HG03521 (cell line): ENCODE data around the gene ROR1.

Experiments
- ATAC-seq: cut with Tn5 transposase; IDR thresholded peaks from one replicate; pipeline ENCODE4 v1.9.1; 2021; ENCODE audit warnings: mild to moderate bottlenecking, moderate library complexity; ENCODE audit not compliant: unreplicated experiment

The ROR1 gene

DNA sequence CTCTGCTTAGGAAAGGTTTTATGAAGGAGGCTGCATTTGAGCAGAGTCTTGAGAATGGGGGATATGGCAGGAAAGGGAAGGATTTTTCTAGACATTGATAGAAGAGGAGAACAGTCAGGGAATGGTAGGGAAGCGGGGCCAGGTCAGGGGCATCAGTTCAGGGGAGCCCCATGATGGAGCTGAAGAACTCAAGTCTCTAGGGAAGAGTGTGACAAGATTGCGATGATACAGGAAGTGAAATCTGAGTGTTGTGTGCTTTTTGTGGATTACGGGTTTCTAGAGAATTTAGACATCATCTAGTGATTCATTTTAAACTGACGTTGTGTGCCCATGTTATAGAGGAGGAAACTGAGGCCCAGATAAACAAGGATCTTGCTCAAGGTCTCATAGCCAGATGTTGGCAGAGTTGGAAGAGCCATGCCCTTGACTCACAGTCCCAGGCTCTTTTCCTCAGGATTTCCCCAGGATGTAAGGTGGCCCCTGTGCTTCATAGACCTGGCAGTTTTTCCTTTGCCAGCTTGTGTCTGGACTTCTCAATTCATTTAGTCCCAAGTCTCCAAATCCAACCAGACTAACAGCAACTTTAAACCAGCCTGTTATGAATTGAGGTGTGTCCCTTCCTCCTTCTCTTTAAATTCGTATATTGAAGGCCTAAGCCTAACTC is 130.3 kb downstream of the ROR1 start:
- no peak for ATAC-seq

DNA sequence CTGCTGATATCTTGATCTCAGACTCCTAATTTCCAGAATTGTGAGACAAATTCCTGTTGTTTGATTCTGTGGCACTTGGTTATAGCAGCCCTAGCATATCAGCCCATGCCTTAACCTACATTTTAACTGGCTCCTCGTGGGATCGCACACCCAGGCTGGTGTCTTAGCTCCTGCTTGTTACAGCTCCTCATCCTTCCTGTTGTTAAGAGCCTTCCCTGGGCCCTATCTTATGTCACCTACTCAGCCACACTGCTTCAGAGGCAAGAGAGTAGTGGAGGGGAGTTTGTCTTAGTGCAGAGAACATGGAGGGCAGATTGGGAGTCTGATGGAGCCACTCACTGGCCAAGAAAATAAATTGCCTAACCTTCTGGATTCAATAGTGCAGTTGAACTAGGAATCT is 131.0 kb downstream of the ROR1 start:
- ATAC-seq: no peak

DNA sequence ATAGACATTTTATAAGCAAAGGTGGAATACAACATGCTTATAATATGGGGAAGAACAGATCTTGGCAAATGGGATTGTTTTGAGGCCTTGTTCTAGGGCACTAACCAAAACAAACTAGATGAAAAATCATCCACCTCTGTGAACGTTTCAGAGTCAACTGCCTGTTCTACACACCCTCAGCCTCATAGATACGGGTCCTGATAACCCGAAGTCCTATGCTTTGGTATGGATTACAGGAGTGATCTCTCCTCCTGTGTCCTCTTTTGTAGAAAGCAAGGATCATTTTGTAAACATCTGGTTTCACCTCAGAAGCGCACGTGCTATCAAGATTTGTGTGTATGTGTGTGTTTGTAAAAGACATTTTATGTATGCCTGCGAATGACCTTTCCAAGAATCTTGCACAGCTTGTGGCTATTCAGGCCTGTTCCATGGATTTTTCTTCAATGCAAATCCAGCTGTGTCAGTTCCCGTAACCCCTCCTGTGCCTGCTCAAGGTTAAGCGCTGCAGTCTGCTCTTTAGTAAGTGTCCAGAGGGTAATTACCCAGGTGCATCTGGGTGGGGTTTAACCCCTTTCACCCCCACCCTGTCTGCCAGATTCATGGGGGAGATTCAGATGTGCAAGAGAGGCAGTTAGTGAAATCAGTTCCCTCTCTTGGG is 132.4 kb downstream of the ROR1 start:
- ATAC-seq: no peak

DNA sequence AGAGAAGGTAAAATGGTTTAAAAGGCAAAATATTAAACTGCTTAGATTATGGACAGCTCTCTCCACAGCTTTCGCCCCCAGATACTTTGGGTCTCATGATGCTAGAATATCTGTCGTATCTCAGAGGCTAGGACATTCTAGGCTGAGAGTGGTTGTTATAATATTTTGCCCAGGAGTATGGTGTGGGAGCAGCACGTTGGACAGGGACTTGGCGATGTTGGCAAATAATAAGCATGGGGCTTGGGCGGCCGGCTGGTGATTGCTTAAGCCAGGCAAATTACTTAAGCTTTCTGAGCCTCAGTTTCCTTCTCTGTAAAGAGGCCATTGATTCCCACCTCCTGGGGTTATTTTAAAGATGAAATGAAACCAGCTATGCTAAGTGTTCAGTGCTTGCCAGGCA is 133.2 kb downstream of the ROR1 start:
- no peak for ATAC-seq

DNA sequence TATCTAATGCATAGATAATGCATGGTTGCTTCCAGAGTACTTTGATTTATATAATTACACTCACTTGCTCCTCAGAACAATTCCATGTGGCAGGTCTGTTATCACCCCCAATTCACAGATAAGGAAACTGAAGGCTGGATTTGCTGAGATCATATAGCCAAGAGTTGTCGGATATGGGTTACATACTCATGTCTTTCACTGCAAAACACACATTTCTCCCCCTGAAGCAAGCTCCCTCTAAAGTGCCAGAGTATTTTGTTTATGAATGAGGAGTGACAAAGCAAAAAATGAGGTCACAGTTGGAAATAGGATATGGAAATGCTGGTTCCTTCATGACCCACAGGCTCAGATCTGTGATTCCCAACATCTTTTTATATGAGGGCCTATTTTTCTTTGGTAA is 134.2 kb downstream of the ROR1 start:
- no peak for ATAC-seq

DNA sequence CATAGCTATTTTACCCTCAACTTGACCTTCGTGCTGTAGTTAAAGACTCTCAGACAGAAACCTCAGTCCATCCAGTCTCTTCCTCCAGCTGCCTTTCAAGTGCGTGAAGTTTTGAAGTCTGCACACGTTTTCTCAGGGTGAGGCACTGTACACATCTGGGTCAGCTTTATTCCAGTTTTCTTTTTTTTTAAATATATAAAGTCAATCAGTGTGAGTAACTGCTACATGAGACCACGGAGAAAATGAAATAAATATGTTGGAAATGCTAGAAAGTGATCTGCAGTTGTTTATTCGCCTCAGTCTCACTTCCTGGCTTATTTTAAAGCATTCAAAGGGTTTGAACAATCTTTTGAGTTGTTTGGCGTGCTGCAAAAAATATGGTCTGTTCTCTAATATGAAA is 135.7 kb downstream of the ROR1 start:
- ATAC-seq: no peak

DNA sequence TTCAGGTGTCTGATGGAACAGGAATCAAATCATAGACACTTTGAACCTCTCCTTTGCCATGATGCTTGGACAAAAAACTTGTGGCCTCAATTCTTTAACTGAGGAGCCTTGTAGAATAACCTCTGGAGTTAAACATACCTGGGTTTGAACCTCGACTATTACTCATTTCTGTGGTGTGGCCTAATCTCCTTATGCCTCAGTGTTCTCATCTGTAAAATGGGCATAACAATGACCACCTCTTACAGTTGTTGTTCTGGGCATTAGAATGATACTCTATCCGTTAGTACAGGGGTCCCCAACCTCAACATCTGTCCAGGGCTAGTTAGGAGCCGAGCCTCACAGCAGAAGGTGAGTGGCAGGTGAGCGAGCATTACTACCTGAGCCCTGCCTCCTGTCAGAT is 137.2 kb downstream of the ROR1 start:
- ATAC-seq: no peak

DNA sequence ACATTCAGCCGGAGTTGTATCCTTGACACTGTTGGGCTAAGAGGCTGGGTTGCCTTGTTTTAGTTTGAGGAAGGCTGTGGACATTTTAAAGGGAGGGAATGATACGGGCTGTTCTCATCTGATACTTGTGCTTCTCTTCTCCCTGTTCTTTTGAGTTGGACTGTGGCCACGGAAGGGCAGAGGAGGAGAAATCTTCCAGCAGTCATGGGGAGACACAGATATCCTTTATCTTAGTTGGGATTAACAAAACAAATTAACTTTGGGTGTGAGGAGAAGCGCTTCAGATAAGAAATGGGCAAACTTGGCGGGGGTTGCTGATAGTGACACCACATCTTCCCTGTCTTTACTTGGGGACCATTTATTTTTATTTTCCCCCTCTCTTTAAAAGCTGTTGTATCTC is 138.8 kb downstream of the ROR1 start:
- ATAC-seq: no peak

DNA sequence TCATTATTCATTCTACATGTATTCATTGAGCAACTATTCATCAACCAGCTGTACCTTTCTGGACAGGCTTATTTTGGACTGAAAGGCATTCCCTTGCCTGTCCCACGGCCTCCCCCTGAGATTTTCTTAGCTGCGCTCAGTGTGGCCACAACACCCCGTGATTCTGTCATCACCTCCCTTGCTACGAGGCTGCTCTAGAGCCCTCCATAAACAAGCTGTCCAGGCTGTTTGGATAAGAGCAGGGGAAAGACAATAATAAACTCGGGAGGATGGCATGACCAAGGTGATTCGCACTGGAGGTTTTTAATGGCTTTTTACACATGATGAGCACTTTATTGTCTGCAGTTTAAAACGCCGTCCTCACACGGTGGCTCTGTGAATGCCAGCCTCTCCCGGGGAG is 139.7 kb downstream of the ROR1 start:
- ATAC-seq: no peak

DNA sequence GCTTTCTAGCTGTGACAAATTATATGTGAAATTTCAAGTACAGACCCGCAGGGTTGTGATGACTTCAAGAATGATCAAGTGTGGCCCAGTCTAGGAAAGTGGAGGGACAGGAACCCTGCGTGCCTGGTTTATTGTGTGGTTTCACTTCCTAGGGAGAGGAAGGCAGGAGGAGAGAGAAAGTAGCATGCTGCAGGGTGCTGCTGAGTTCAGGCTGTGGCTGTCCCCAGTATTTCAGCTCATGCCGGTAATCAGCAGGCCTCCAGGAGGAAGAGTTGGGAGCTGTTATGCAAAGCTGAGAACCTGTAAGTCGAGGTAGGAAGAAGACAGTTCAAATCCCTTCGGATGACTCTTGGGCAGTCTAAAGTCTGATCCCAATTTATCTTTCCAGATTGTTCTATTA is 140.4 kb downstream of the ROR1 start:
- ATAC-seq: no peak

DNA sequence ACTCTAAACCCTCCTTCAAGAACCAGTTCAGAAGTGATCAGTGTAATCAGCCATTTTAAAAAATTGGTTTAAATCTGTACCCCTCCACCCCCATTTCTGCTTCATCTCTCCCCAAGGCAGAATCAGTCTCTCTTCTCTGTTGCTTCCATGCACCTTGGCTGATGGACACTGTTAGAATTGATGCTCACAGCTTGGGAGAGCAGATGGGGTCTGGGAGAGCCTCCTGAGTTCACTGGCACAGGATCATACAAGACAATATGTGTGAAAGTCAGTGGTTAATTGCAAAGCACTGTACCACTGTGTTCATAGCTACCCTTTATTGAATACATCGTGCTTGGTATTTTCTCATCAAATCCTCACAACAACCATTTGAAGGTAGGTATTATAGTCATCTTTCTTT is 140.9 kb downstream of the ROR1 start:
- no peak for ATAC-seq

DNA sequence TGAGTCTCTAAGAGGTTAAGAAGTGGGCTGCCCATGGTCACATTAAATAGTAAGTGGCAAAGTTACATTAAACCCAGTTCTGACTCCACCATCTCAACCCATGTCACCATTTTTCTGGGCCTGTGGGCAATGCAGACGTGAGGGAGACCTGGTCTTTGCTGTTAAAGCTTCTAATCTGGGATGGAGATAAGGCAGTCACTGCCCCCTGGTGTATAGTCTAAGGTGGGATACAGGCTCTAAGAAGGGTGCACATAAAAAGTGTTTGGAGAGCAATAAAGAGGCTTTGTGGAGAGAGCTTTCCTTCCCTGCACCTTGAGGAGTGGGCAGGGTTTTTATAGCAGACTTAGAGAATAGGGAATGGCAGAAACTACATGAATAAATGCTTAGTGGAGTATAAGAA is 141.3 kb downstream of the ROR1 start:
- no peak for ATAC-seq

DNA sequence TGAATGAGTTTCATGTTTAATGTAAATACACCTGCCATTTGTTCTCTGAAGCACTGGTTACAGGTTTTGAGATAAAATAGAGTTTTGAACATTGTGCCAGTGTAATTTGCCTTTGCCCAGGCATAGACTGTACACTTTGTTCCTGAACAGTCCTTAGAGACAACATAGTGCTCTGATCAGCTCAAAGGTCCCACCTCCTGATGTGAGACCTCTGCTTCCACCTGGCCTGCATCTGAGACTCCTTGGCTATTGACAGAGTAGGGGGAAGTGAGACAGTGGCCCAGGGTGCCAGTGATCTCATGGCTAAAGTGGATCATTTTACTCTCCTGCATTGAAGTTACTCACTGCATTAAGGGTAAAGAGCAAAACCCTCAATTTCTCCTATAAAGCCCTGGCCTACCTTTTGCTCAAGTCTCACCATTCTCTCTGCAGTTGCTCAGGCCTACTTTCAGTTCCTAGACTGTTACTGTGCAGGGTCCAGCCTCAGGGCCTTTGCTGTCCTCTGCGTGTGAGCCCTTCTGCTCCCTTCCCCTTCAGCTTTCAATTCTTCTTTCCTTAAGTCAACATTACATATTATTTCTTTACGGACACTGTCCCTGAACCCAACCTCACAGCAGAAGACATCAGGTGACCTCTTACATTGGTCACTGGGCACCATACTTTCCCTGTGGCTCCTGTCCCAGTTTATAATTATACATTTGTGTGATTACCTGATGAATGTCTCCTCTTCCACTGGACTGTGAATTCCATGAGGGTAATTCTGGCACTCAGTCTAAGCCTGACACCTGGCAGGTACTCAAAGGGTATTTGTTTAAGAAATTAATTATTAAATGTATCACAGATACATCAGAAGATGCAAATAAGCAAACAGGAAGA is 142.9 kb downstream of the ROR1 start:
- ATAC-seq: no peak

DNA sequence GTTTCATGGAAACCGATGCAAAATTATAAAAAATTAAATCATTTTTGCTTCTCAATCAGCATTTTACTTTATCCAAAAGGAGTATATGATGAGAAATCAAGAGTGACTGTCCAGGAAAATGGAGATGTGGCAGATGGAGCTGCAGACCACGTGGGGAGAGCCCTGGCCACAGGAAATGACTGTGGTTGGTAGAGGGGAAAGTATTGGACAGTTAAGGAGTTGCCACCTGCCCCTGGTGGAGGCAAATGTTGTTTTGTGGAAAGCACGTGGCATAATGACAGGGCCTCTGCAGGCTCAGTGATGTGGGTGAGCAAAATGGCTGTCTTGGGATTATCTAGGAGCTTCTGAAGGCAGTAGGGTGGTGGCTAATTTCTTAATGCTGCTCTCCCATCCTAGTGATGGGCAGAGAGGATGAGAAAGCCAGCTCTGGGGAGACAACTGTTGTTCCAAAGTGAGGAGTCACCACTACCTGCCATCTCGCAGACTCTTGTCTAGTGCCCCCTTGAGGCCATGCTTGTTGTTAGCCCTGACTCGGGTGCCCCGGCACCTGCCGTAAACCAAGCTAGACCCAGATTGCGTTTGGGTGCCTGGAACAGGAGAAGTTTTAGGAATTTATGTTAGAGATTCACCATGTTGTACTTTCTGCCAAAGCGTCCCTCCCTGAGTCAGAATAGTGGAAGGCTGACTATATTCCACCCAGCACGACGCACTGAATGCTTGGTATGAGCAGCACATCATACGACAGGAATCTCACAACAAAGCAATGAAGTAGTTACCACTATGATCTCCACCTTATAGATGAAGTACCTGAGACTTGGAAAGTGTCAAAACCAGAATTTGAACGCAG is 144.0 kb downstream of the ROR1 start:
- no peak for ATAC-seq

DNA sequence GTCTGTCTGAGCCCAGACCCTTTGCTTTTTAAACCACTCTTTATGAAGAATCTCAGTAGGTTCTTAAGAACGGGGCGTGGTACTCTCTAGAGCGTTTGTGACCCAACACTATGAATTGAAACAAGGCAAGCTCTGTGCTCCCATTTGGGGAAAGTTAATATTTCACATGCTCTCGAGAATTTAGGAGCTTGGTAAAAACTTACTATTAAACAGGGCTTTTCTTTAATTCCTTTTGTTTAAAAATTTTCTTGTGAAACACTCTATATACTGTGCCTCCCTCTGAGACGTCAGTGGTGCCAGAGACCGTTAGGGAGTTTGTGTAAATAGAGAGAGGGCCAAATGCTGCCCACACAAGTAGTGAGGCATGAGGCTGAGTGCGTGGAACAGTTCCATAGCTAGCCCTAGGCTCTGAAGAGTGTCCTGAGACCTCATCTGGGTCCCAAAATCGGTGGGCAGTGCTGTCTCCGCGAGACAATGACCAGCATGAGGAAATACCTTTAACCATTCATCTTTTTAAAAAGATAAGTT is 144.7 kb downstream of the ROR1 start:
- no peak for ATAC-seq

DNA sequence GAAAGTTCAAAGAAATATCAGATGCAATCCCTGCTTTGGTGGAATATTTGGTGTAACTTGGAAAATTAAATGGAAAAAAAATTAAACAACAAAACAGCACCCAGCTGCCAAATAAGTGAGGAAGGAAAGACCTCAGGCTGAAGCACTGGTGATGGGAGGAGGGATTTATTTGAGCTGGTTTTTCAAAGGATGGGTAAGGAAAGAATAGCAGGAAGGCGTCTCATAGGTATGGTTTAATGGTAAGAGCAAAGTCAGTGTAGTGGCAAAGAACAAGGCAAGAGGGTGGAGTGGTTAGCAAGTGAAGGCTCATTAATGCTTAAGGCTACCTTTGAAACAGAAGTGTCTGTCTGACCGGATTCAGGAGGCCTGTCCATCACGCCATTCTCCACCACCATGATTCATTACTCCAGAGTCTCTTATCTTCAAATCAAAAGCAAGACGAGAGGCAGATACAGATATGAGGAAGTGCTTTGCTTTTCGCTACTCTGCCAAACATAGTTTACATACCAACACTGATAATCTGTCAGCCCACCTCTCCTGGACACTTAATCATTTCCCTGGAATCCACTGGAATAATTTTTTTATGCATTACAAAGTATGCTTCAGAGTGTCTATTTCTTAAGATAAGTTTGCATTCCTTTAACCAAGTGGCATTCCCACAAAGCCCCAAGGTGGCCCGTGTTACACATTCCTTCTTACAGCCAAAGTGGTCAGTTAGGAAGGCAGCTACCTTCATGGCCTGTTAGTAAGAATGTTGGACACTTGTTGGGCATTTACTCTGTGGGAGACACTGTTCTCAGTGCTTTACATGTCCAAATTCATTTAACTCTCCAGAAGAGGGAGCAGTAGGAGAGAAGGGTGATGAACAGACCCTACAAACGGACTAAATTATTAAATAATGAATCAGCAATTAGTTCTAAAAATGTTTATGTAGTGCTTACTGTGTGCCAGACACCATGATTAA is 146.6 kb downstream of the ROR1 start:
- ATAC-seq: no peak

DNA sequence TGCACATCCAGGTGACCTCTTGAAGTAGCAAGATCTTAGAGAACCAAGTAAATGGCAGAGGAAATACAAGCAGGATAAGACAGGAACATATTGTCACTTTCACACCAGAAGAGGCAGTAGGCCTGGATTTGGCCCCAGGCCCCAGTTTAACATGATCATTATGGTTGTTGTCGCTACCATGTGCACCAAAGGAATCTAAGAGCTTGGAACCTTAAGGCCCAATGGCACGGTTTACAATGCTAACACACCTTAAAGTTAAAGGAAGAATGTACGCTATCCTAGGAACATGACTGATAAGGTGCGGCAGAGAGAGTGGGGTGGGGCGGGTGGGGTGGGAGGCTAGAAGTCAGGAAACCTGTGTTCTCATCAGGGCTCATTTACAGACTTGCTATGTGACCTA is 147.5 kb downstream of the ROR1 start:
- ATAC-seq: no peak

DNA sequence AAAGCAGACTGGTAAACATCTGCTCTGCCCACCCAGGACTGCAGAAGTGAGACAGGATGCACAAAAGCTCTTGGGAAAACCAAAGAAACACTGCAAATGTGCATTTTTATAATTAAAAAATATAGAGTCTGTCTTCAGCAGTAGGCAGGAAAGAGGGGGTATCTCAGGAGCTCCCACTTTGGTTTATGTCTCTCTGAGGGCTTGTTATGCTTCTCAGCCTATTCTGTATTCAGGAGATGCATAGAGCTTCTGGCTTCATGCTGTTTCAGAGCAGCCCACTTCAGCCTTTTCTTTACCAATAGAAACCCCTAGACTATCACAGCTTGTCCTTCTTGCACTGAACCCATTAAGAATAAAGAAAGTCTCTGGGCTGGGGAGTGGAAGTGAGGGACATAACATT is 148.0 kb downstream of the ROR1 start:
- no peak for ATAC-seq

DNA sequence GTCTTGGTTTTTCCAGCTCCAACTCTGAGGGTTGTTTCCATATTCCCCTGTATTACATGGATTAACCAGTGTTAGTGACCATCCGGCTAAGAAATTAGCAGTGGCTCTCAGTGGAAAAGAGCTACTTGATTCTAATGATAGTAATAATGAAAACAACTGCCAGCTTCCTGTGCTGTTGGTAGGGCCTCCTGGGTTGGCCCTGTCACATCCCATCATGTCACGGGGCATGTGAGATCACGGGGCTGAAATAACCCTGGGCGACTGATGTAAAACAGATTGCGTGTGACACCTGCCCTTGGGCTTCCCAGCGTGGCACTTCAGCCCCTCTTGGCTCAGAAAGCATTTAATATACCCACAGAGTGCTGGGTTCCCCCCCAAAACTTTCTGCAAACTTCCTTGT is 149.0 kb downstream of the ROR1 start:
- ATAC-seq: no peak

DNA sequence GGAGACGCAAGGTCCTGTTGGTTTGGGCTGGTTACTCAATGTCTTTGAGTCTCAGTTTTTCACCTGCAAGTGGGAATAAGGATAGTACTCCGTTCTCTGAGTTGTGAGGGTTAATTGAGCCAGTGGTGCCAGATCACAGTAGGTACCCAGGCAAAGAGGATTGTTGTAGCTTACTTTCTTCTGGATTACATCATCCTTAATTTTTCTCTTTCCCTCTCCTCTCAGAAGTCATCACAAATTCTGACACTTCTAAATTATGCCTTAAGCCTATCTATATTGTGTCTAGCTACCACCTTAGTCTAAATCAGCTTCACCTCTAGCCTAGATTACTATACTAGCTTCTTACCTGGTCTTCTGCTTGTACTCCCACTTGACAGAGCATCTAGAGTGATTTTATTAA is 149.5 kb downstream of the ROR1 start:
- ATAC-seq: no peak
